Mesenchymal stem cell (in vitro differentiated cells and primary cell): ENCODE results near the gene MVK.

ENCODE experiments used
- DNase-seq: peaks from one replicate; pipeline ENCODE4 v3.0.0-alpha.2; 2013
- H2AFZ ChIP-seq: one replicate; pipeline ENCODE4 v1.6.1; 2013; ENCODE audit warnings: low read depth, mild to moderate bottlenecking, control low read depth, inconsistent platforms, low read length, moderate library complexity
- H2AK5ac ChIP-seq: 2 replicates; pipeline ENCODE4 v1.6.1; 2013; ENCODE audit warnings: low read length, moderate library complexity, mild to moderate bottlenecking, inconsistent platforms; ENCODE audit not compliant: severe bottlenecking
- H2BK120ac ChIP-seq: one replicate; pipeline ENCODE4 v1.6.1; 2013; ENCODE audit warnings: low read depth, mild to moderate bottlenecking, inconsistent platforms, low read length, moderate library complexity
- H2BK12ac ChIP-seq, 2 experiments: one replicate each; pipeline ENCODE4 v1.6.1; 2013; ENCODE audit warnings: inconsistent platforms in 2 of 2, low read length in 2 of 2, mild to moderate bottlenecking in 2 of 2, moderate library complexity in 2 of 2, control low read depth in 1 of 2
- H2BK15ac ChIP-seq: one replicate; pipeline ENCODE4 v1.6.1; 2013; ENCODE audit warnings: mild to moderate bottlenecking, low read depth, inconsistent platforms; ENCODE audit not compliant: poor library complexity, severe bottlenecking
- H2BK5ac ChIP-seq: 2 replicates; pipeline ENCODE4 v1.6.1; 2013; ENCODE audit warnings: low read depth, mild to moderate bottlenecking, low read length, control low read depth, inconsistent platforms; ENCODE audit not compliant: poor library complexity, severe bottlenecking
- H3K14ac ChIP-seq, 2 experiments: one replicate each; pipeline ENCODE4 v1.6.1; 2013; ENCODE audit warnings: inconsistent platforms in 2 of 2, low read length in 2 of 2, control low read depth in 1 of 2, mild to moderate bottlenecking in 1 of 2, moderate library complexity in 1 of 2
- H3K18ac ChIP-seq, 2 experiments: one replicate each; pipeline ENCODE4 v1.6.1; 2013; ENCODE audit warnings: inconsistent platforms in 2 of 2, low read length in 2 of 2, control low read depth in 1 of 2, low read depth in 1 of 2, mild to moderate bottlenecking in 1 of 2
- H3K23ac ChIP-seq, 2 experiments: one replicate each; pipeline ENCODE4 v1.6.1; 2013; ENCODE audit warnings: inconsistent platforms in 2 of 2, low read length in 2 of 2, mild to moderate bottlenecking in 2 of 2, moderate library complexity in 2 of 2, control low read depth in 1 of 2
- H3K27ac ChIP-seq: 2 replicates; pipeline ENCODE4 v1.5.1; 2013; ENCODE audit warnings: mild to moderate bottlenecking, moderate library complexity, low read length, control low read depth, inconsistent platforms; ENCODE audit not compliant: poor library complexity, severe bottlenecking
- H3K27me3 ChIP-seq, 2 experiments: 2 replicates each; pipeline versions ENCODE4 v1.6.1 to v1.7.0; 2013; ENCODE audit warnings: low read length in 2 of 2, mild to moderate bottlenecking in 2 of 2, moderate library complexity in 2 of 2, control low read depth in 1 of 2, inconsistent platforms in 1 of 2; ENCODE audit not compliant: control insufficient read depth in 1 of 2, insufficient read depth in 1 of 2
- H3K36me3 ChIP-seq, 2 experiments: 2 replicates each; pipeline versions ENCODE4 v1.6.1 to v1.7.0; 2013; ENCODE audit warnings: low read length in 2 of 2, control low read depth in 1 of 2, inconsistent platforms in 1 of 2, low read depth in 1 of 2, mild to moderate bottlenecking in 1 of 2; ENCODE audit not compliant: insufficient read depth in 2 of 2, control insufficient read depth in 1 of 2
- H3K4ac ChIP-seq, 2 experiments: one replicate each; pipeline ENCODE4 v1.6.1; 2013; ENCODE audit warnings: inconsistent platforms in 2 of 2, low read length in 2 of 2, mild to moderate bottlenecking in 2 of 2, moderate library complexity in 2 of 2, control low read depth in 1 of 2, low read depth in 1 of 2
- H3K4me1 ChIP-seq: 2 replicates; pipeline ENCODE4 v1.6.1; 2013; ENCODE audit warnings: low read depth, low read length, control low read depth; ENCODE audit not compliant: control insufficient read depth, insufficient read depth
- H3K4me2 ChIP-seq: 2 replicates; pipeline ENCODE4 v1.6.1; 2013; ENCODE audit warnings: low read length, mild to moderate bottlenecking, inconsistent platforms; ENCODE audit not compliant: poor library complexity, severe bottlenecking
- H3K4me3 ChIP-seq, 2 experiments: 2 replicates each; pipeline versions ENCODE4 v1.5.1 to v1.7.0; 2013; ENCODE audit warnings: low read length in 2 of 2, mild to moderate bottlenecking in 2 of 2, control low read depth in 1 of 2, low read depth in 1 of 2; ENCODE audit not compliant: insufficient read depth in 1 of 2
- H3K79me1 ChIP-seq: replicated peaks from 2 replicates; pipeline ENCODE4 v1.6.1; 2013; ENCODE audit warnings: mild to moderate bottlenecking, control low read depth, low read length, inconsistent platforms; ENCODE audit not compliant: poor library complexity, severe bottlenecking
- H3K9ac ChIP-seq: 2 replicates; pipeline ENCODE4 v1.7.0; 2013; ENCODE audit warnings: mild to moderate bottlenecking, low read length, moderate library complexity
- H3K9me3 ChIP-seq: 2 replicates; pipeline ENCODE4 v1.7.0; 2013; ENCODE audit warnings: mild to moderate bottlenecking, low read length; ENCODE audit not compliant: control insufficient read depth
- H4K8ac ChIP-seq: one replicate; pipeline ENCODE4 v1.6.1; 2013; ENCODE audit warnings: inconsistent platforms, mild to moderate bottlenecking, low read length, moderate library complexity
- H4K91ac ChIP-seq: one replicate; pipeline ENCODE4 v1.6.1; 2013; ENCODE audit warnings: mild to moderate bottlenecking, low read length, inconsistent platforms
- WGBS: methylation state at CpG from one replicate; pipeline ENCODE4 v1.1.7; 2013; ENCODE audit warnings: mixed read lengths; 5-methylcytosine and 5-hydroxymethylcytosine counted together

MVK gene

DNA sequence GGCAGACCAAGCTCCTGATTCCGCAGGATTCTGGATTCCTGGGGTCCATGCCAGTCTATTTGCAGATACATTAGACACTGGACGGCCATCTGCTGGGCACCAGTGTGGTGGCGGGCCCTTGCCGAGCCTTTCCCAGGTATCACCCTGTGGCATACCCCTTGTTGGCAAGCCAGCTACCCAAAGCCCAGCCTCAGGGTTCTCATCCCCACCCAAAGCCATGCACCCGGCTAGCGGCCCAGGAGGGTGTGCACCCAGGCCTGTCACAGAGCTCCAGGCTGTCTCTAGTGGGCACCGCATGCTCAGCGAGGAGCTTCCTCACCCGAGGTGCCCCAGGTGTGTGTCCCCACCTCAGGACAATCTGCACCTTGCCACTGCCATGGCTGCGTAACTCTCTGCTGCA lies 14.0 kb upstream of the MVK start:
- H3K79me1 ChIP-seq = no peaks in the 10 kb centered on the region
- no peak overlapping the region for H3K27ac ChIP-seq
- no peak overlapping the region for H2AK5ac ChIP-seq
- no peak overlapping the region for H3K14ac ChIP-seq
- H3K9ac ChIP-seq = no peak overlapping the region
- no peak for DNase-seq
- peaks cover 22 to 32% of the 10 kb centered on the region in 2 experiments for H3K36me3 ChIP-seq
- no peak overlapping the region for H4K91ac ChIP-seq
- no peak overlapping the region for H2BK15ac ChIP-seq
- H3K4me3 ChIP-seq = no peak overlapping the region
- H3K27me3 ChIP-seq = peaks cover 2 to 12% of the 10 kb centered on the region in 2 experiments
- peaks cover 16% of the 10 kb centered on the region for H3K4me1 ChIP-seq
- H4K8ac ChIP-seq = no peak overlapping the region
- no peak overlapping the region for H2AFZ ChIP-seq
- no peak overlapping the region for H2BK120ac ChIP-seq
- no peak overlapping the region for H3K23ac ChIP-seq
- H3K4ac ChIP-seq = no peak overlapping the region
- H2BK12ac ChIP-seq = no peak overlapping the region
- WGBS = over 99% methylated on average over 10 of the region's 10 CpGs
- H3K9me3 ChIP-seq = no peaks in the 10 kb centered on the region
- no peak overlapping the region for H2BK5ac ChIP-seq
- H3K18ac ChIP-seq = no peak overlapping the region
- H3K4me2 ChIP-seq = no peak overlapping the region

DNA sequence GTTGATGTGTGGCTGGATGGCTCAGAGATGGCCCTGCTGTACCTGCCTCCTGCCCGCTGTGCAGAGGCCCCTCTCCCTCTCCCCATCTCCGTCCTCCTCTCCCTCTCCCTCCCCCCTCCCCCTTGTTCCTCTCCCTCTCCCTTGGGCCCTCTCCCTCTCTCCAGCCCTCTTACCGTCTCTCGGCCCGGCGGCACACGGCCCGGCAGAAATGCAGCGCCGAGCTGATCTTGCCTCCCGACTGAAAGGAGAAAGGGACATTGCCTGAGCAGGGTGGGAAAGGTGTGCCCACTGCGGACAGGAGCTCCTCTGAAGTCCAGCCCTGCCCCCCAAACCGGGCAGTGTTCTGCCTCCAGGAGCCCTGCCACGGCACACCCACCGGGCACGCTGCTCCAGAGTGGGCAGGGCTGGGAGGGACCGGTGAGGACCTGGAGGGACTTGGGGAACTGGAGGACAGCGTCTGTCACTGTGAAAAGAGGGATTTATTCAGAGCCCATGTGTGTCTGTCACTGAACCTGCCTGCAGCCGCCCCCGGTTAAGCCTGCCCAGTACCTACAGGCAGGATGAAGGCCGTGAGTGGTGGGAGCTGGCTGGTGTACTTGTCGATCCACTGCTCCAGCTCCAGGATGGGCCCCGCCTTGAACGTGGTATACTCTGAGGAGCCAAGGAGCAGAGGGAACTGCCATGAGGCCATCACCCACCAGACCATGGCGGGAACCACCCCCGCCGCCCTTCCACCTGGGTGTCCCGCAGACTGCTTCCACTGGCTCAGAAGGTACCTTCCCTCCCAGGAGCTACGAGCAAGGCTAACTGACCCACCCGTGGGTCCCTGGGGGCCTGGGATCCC lies 12.5 kb upstream of the MVK start:
- no peak overlapping the region for H2BK12ac ChIP-seq
- H2AFZ ChIP-seq = no peak overlapping the region
- H4K91ac ChIP-seq = no peak overlapping the region
- WGBS = 95% methylated on average over 30 of the region's 30 CpGs
- peaks cover 29 to 39% of the 10 kb centered on the region in 2 experiments for H3K36me3 ChIP-seq
- no peak overlapping the region for H3K4me2 ChIP-seq
- H4K8ac ChIP-seq = no peak overlapping the region
- H3K4ac ChIP-seq = no peak overlapping the region
- H3K9ac ChIP-seq = no peak overlapping the region
- H3K14ac ChIP-seq = no peak overlapping the region
- H3K4me3 ChIP-seq = no peak overlapping the region
- H3K18ac ChIP-seq = no peak overlapping the region
- H2BK5ac ChIP-seq = no peak overlapping the region
- H3K79me1 ChIP-seq = no peaks in the 10 kb centered on the region
- no peak overlapping the region for H2BK120ac ChIP-seq
- no peak overlapping the region for H2BK15ac ChIP-seq
- peaks cover 0 to under 1% of the 10 kb centered on the region in 2 experiments for H3K27me3 ChIP-seq
- no peaks in the 10 kb centered on the region for H3K9me3 ChIP-seq
- no peak overlapping the region for H3K27ac ChIP-seq
- peaks cover 16% of the 10 kb centered on the region for H3K4me1 ChIP-seq
- H2AK5ac ChIP-seq = no peak overlapping the region
- no peak for DNase-seq
- no peak overlapping the region for H3K23ac ChIP-seq

DNA sequence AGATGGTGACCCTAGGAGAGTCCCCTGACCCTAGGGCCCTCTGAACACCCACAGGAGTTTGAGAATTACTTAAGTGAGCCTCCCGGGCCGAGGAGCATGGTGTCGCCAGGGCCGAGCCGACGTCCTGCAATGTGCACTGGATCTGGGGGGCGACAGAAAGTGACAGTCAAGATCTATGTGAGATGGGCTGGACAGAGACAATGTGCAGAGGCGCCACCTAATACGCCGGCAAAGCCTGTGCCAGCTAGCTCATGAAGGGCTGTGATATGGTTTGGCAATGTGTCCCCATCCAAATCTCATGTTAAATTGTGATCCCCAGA lies 11.9 kb upstream of the MVK start:
- 95% methylated on average over 10 of the region's 10 CpGs for WGBS
- Histone ChIP-seq H3K9ac (no peak overlapping the region), H3K27me3 (no peaks in the 10 kb centered on the region), H2AFZ (no peak overlapping the region), H4K8ac (no peak overlapping the region), H3K4me3 (no peak overlapping the region), H3K14ac (no peak overlapping the region), H2BK12ac (no peak overlapping the region), H3K4ac (no peak overlapping the region), H3K4me1 (peaks cover 16% of the 10 kb centered on the region), H3K23ac (no peak overlapping the region), H3K18ac (no peak overlapping the region), H2BK15ac (no peak overlapping the region), H3K9me3 (no peaks in the 10 kb centered on the region), H4K91ac (no peak overlapping the region), H2BK120ac (no peak overlapping the region), H3K27ac (no peak overlapping the region), H2AK5ac (no peak overlapping the region), H2BK5ac (no peak overlapping the region), H3K36me3 (peaks cover 33 to 45% of the 10 kb centered on the region in 2 experiments), H3K79me1 (no peaks in the 10 kb centered on the region), H3K4me2 (no peak overlapping the region)
- DNase-seq = no peak

DNA sequence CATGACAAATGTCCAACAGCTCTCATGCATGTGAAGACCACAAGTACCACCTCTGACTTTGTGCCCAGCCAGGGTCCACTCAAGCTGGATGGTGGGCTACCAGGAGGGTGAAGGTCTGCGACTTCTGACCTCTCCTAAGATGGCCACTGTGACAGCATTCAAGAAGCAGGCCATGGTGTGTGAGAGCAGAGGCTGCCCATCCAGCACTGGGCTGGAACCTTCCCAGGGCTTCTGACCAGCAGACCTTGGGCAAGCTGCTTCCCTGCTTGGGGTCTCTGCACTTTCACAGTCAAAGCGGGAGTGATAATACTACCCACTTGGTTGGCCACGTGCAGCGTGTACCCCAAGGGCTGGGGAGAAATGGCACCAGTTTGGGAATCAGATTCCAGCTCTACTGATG lies 10.7 kb upstream of the MVK start:
- H3K79me1 ChIP-seq = no peaks in the 10 kb centered on the region
- H3K18ac ChIP-seq = no peak overlapping the region
- no peak overlapping the region for H2BK15ac ChIP-seq
- no peak overlapping the region for H3K14ac ChIP-seq
- no peak overlapping the region for H4K8ac ChIP-seq
- H3K4me2 ChIP-seq = no peak overlapping the region
- no peak overlapping the region for H2AK5ac ChIP-seq
- H4K91ac ChIP-seq = no peak overlapping the region
- no peak for DNase-seq
- no peak overlapping the region for H2BK120ac ChIP-seq
- H3K36me3 ChIP-seq = peaks cover 39 to 46% of the 10 kb centered on the region in 2 experiments
- no peak overlapping the region for H2BK12ac ChIP-seq
- H3K27me3 ChIP-seq = no peaks in the 10 kb centered on the region
- H3K23ac ChIP-seq = no peak overlapping the region
- H2AFZ ChIP-seq = no peak overlapping the region
- H3K4ac ChIP-seq = no peak overlapping the region
- H3K9ac ChIP-seq = no peak overlapping the region
- 94% methylated on average over 4 of the region's 4 CpGs for WGBS
- no peak overlapping the region for H3K27ac ChIP-seq
- H3K4me3 ChIP-seq = no peak overlapping the region
- no peaks in the 10 kb centered on the region for H3K9me3 ChIP-seq
- H2BK5ac ChIP-seq = no peak overlapping the region
- H3K4me1 ChIP-seq = peaks cover 10% of the 10 kb centered on the region
